PFSK-1 (cell line): ENCODE data around the gene NADK2.

Experiments
- FOXP2 ChIP-seq: optimal IDR thresholded peaks from 2 replicates; pipeline ENCODE3; 2011; ENCODE audit warnings: borderline replicate concordance, control low read depth, inconsistent platforms; ENCODE audit not compliant: insufficient read depth; ENCODE audit errors: extremely low read length, extremely low read depth
- POLR2AphosphoS5 ChIP-seq: IDR thresholded peaks from 2 replicates; pipeline ENCODE4 v1.6.1; 2012; ENCODE audit warnings: low read depth, mild to moderate bottlenecking, control low read depth, low read length, moderate library complexity
- SIN3A ChIP-seq: IDR thresholded peaks from 2 replicates; pipeline ENCODE4 v1.6.1; 2012; ENCODE audit warnings: mild to moderate bottlenecking, low read length, moderate library complexity, borderline replicate concordance; ENCODE audit not compliant: insufficient read depth
- TAF1 ChIP-seq: IDR thresholded peaks from 2 replicates; pipeline ENCODE4 v1.6.1; 2012; ENCODE audit warnings: low read length, control low read depth, borderline replicate concordance; ENCODE audit not compliant: insufficient read depth
- TF ChIP-seq, protein P1 (sequence below), 2 experiments: IDR thresholded peaks; 2 replicates each; pipeline versions ENCODE4 v1.6.1 to v1.8.0; 2011 to 2012; ENCODE audit warnings: low read depth in 2 of 2, low read length in 2 of 2, control low read depth in 1 of 2, inconsistent platforms in 1 of 2, mild to moderate bottlenecking in 1 of 2, moderate library complexity in 1 of 2; ENCODE audit not compliant: insufficient read depth in 1 of 2

The NADK2 gene

DNA sequence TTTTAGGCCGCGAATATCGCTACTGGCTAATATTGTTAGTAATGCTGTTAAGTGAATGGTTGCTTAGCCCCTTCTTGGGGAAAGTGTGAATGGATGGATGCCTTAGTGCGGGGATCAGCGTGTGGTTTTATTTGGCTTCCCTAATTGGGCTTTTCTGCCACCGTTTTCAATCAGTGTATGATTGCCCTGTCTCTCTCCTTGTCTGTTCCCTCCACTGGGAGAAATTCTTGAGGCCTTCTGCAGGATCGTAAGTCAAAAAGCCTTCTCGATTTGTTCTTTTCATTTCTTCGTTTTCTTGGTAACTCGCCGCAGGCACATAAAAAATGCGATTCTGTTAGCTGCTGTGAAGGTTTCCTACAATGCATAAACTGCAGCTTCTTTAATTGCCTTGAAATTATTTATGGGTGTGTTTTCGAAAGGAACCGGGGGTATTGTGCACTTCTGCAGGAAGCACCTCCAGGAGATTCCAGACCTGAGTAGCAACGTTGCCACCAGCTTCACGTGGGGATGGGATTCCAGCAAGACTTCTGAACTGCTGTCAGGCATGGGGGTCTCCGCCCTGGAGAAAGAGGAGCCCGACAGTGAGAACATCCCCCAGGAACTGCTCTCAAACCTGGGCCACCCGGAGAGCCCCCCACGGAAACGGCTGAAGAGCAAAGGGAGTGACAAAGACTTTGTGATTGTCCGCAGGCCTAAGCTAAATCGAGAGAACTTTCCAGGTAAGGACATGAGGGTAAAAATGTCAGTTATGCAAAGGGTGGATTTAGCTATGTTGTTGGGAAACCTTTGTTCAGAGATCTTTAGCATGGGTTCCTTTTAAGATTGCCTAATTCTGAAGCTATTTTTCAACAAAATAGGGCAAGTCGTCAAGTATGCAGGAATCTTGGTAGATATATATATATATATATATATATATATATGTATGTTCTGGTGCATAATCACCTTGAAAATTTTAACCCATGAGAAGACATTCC is 89.1 kb downstream of the NADK2 start:
- TF ChIP-seq, protein P1, sequence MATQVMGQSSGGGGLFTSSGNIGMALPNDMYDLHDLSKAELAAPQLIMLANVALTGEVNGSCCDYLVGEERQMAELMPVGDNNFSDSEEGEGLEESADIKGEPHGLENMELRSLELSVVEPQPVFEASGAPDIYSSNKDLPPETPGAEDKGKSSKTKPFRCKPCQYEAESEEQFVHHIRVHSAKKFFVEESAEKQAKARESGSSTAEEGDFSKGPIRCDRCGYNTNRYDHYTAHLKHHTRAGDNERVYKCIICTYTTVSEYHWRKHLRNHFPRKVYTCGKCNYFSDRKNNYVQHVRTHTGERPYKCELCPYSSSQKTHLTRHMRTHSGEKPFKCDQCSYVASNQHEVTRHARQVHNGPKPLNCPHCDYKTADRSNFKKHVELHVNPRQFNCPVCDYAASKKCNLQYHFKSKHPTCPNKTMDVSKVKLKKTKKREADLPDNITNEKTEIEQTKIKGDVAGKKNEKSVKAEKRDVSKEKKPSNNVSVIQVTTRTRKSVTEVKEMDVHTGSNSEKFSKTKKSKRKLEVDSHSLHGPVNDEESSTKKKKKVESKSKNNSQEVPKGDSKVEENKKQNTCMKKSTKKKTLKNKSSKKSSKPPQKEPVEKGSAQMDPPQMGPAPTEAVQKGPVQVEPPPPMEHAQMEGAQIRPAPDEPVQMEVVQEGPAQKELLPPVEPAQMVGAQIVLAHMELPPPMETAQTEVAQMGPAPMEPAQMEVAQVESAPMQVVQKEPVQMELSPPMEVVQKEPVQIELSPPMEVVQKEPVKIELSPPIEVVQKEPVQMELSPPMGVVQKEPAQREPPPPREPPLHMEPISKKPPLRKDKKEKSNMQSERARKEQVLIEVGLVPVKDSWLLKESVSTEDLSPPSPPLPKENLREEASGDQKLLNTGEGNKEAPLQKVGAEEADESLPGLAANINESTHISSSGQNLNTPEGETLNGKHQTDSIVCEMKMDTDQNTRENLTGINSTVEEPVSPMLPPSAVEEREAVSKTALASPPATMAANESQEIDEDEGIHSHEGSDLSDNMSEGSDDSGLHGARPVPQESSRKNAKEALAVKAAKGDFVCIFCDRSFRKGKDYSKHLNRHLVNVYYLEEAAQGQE (IDR thresholded peaks at IDR 0.05; ENCODE audit: insufficient read depth in 1 of 2, low read depth in 2 of 2, low read length in 2 of 2), result no peak
- no peak for TF ChIP-seq SIN3A

DNA sequence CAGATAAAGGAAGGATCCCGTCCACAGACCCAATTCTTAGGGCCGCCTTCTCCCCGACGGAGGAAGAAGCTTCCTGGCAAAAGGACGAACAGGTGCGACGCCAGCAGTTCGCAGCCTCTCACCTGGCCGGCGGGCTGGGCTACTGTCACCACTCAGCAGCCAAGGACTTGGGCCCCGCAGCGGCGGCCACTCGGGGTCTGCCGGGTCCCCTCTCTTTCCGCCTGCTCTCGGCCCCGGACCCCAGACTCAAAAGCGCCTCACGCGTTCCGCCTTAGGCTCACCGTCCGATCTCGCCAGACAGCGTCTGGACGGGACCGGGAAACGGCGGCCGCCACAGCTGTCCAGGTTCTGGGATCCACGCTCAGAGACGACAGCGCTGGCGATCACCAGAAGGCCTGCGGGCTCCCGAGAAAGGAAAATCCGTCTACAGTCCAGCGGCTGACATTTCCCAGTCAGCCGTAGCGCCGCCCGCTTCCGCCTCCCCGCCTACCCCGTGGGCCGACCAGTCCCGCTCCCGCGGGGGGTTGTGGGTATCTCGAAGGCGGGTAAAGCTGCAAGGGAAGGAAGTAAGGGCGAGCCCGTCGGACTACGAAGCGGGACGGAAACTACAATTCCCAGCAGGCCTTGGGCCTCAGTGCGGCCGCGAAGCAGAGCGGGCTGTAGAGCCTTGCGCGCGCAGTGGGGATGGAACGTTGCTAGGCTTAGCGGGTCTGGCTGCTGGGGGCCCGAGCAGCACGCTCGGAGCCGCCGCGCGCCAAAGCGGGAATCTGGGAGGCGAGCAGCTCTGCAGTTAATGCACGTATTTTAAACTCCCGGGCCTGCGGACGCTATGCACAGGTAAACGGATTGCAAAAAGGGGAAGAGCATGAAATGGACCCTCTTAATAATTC is 90.0 kb downstream of the NADK2 start, which contains the start of the genes LMBRD2 and SKP2:
Gene LMBRD2 (minus strand): TSS at position 454 of the 890 bp plus-strand sequence. CDS start 8,538 bp downstream, outside the sequence.
Gene SKP2 (plus strand): TSS at position 678 of the 890 bp plus-strand sequence. CDS start 152 bp downstream, at position 830.
- peak; percentile 59 for TF ChIP-seq FOXP2
- TF ChIP-seq POLR2AphosphoS5, result peak; percentile 88
- TF ChIP-seq TAF1, result peak; percentile 65; the same call in 1 of the 2 replicates
- TF ChIP-seq, protein P1 (IDR thresholded peaks at IDR 0.05; ENCODE audit: insufficient read depth in 1 of 2, low read depth in 2 of 2, low read length in 2 of 2), result no peak
- TF ChIP-seq SIN3A, result no peak; the same call in 1 of the 2 replicates

DNA sequence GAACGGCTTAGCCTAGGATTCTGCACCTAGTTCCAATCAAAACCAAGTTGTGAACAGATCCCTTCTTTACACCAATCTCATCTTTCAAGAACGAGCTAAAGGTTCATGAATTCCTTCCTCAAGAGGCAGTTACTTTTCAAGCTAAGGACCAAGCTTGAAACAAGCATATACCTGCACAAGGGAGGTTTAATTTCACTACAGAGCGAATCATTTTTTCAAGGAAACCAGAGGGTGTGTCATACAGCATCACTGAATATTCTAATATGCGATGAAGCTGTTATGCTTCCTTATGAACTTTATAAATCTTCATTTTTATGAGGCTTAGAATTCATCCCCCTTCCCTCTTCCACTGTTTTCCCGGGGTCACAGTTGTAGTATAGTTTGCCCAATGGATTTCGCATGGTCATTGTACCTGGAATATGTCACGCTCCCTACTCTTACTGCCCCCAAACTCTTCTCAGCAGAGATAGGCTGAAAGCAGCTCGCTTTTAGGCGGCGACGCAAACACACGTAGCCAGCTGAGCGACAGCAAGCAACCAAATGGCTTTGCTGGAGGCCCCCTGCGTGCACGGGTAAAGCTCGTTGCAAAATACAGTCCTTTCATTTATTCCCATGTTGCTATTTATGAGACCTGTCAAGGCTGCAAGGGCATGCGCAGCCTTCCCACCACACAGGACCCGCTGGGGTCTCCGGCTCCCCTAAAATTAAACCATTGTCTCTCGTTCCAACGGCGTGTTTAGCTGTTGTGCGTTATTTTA is 90.9 kb downstream of the NADK2 start:
- TF ChIP-seq SIN3A (0 out of 2 replicates have a peak, but pooled peaks have one; percentile 18), POLR2AphosphoS5 (no peak)

DNA sequence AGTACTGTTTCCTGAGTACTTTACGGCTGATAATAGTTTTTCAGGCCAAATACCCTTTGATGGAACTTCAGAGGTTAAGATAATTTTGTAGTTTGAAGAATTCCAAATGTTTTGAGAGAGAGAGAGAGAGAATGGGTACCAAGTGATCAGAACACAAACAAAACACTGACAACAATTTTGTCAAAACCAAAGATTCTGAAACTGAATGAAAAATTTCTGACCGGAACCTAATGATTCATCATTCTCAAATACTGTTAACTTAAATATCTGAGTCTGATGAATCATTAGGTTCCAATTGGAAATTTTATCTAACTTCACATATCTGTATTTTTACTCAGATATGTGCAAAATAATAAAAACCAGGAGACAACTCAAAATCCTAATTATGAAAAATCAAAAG is 94.0 kb downstream of the NADK2 start:
- TF ChIP-seq TAF1, result no peak
- TF ChIP-seq POLR2AphosphoS5, result no peak
- TF ChIP-seq, protein P1 (IDR thresholded peaks at IDR 0.05; ENCODE audit: insufficient read depth in 1 of 2, low read depth in 2 of 2, low read length in 2 of 2), result no peak
- no peak for TF ChIP-seq SIN3A
- TF ChIP-seq FOXP2, result no peak

DNA sequence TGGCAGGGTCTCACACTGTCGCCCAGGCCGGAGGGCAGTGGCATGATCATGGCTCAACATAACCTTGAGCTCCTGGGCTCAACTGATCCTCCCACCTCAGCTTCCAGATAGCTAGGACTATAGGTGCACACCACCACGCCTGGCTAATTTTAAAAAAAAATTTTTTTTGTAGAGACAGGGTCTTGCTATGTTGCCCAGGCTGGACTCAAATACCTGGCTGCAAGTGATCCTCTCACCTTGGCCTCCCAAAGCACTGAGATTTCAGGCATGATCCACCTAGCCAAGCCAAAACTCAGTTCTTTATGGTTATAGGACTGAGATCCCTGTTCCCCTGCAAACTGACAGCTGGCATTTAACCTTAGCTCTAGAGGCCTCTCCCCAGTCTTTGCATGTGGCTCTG is 95.3 kb downstream of the NADK2 start:
- no peak for TF ChIP-seq TAF1
- TF ChIP-seq POLR2AphosphoS5, result no peak
- no peak for TF ChIP-seq SIN3A
- TF ChIP-seq, protein P1 (IDR thresholded peaks at IDR 0.05; ENCODE audit: insufficient read depth in 1 of 2, low read depth in 2 of 2, low read length in 2 of 2), result no peak
- TF ChIP-seq FOXP2, result no peak
